CD14-positive monocyte (primary cell): Measurements from ENCODE around the gene UBE2E1. TPM values are rescaled to one million over a fixed set of nuclear protein-coding genes. Genes with fewer than 3 reads are reported as not detected.
"Not testable (repeated sequence)": the region's sequence is repeated elsewhere in the genome, so short reads cannot be mapped to it uniquely, and the experiment has no call there.

Source experiments
- DNase-seq, 3 donors: peaks; one replicate each; pipeline ENCODE4 v3.0.0-alpha.2; 2011 to 2022
- H2AFZ ChIP-seq: 2 replicates; pipeline ENCODE4 v1.6.0; 2012; ENCODE audit warnings: mild to moderate bottlenecking, low read depth, low read length, inconsistent platforms; ENCODE audit not compliant: insufficient read depth, poor library complexity, severe bottlenecking
- H3K27ac ChIP-seq, 2 donors: 1 replicate in 1 of 2; 2 replicates in 1 of 2; pipeline ENCODE4 v1.5.1; 2012 to 2013; ENCODE audit warnings: low read length in 2 of 2, control low read depth in 1 of 2, inconsistent platforms in 1 of 2, low read depth in 1 of 2, mild to moderate bottlenecking in 1 of 2
- H3K27me3 ChIP-seq, 2 donors: one replicate each; pipeline versions ENCODE4 v1.6.0 to v1.6.1; 2011 to 2013; ENCODE audit warnings: low read length in 2 of 2; ENCODE audit not compliant: control insufficient read depth in 2 of 2, insufficient read depth in 2 of 2
- H3K36me3 ChIP-seq, 2 donors: replicated peaks in 1 of 2; 1 replicate in 1 of 2; 2 replicates in 1 of 2; pipeline versions ENCODE4 v1.5.1 to v1.6.1; 2012 to 2013; ENCODE audit warnings: low read length in 2 of 2, control low read depth in 1 of 2, inconsistent platforms in 1 of 2, mild to moderate bottlenecking in 1 of 2; ENCODE audit not compliant: insufficient read depth in 2 of 2, control insufficient read depth in 1 of 2
- H3K4me1 ChIP-seq, 2 donors: 1 replicate in 1 of 2; 2 replicates in 1 of 2; pipeline versions ENCODE4 v1.5.1 to v1.6.1; 2012 to 2013; ENCODE audit warnings: low read length in 2 of 2, control low read depth in 1 of 2, inconsistent platforms in 1 of 2, mild to moderate bottlenecking in 1 of 2, moderate library complexity in 1 of 2; ENCODE audit not compliant: insufficient read depth in 2 of 2, control insufficient read depth in 1 of 2
- H3K4me2 ChIP-seq: replicated peaks from 2 replicates; pipeline ENCODE3; 2012; ENCODE audit warnings: low read length, moderate library complexity, mild to moderate bottlenecking; ENCODE audit not compliant: poor library complexity, severe bottlenecking; ENCODE audit errors: extremely low read depth
- H3K4me3 ChIP-seq, 3 experiments: fragments of 200-600 bp in 1 of 3; sonication (generic) in 1 of 3; replicated peaks in 1 of 3; 1 replicate in 2 of 3; 2 replicates in 1 of 3; pipeline ENCODE4 v1.5.1; 2011 to 2013; ENCODE audit warnings: low read length in 3 of 3, mild to moderate bottlenecking in 3 of 3, control low read depth in 2 of 3, low read depth in 2 of 3, inconsistent platforms in 1 of 3, moderate library complexity in 1 of 3
- H3K79me2 ChIP-seq: 2 replicates; pipeline ENCODE4 v1.6.0; 2012; ENCODE audit warnings: mild to moderate bottlenecking, control low read depth, inconsistent platforms, low read length, moderate library complexity; ENCODE audit not compliant: insufficient read depth
- H3K9ac ChIP-seq: 2 replicates; pipeline ENCODE4 v1.6.0; 2017; ENCODE audit warnings: low read length, mild to moderate bottlenecking; ENCODE audit not compliant: insufficient read depth, poor library complexity, severe bottlenecking
- H3K9me3 ChIP-seq, 2 donors: replicated peaks in 1 of 2; 1 replicate in 1 of 2; 2 replicates in 1 of 2; pipeline versions ENCODE4 v1.5.1 to v1.6.1; 2012 to 2013; ENCODE audit warnings: low read length in 2 of 2, control low read depth in 1 of 2; ENCODE audit not compliant: control insufficient read depth in 1 of 2, insufficient read depth in 1 of 2
- H4K20me1 ChIP-seq: 2 replicates; pipeline ENCODE4 v1.6.0; 2012; ENCODE audit warnings: mild to moderate bottlenecking, low read length, control low read depth, moderate library complexity; ENCODE audit not compliant: insufficient read depth
- H3K27ac Mint-ChIP-seq, 7 donors: one replicate each; pipeline ENCODE4 v1.8.0; 2020; ENCODE audit warnings: mild to moderate bottlenecking in 7 of 7, mixed read lengths in 7 of 7, moderate library complexity in 6 of 7, inconsistent platforms in 2 of 7
- H3K27me3 Mint-ChIP-seq, 3 donors: one replicate each; pipeline ENCODE4 v1.8.0; 2021 to 2022; ENCODE audit warnings: low read depth in 3 of 3, mild to moderate bottlenecking in 3 of 3, mixed read lengths in 3 of 3, moderate library complexity in 3 of 3, inconsistent platforms in 1 of 3
- H3K36me3 Mint-ChIP-seq, 2 donors: one replicate each; pipeline ENCODE4 v1.8.0; 2020; ENCODE audit warnings: mixed read lengths in 2 of 2, inconsistent platforms in 1 of 2, mild to moderate bottlenecking in 1 of 2
- H3K4me1 Mint-ChIP-seq: one replicate; pipeline ENCODE4 v1.8.0; 2020; ENCODE audit warnings: mild to moderate bottlenecking, mixed read lengths
- H3K4me3 Mint-ChIP-seq, 2 donors: one replicate each; pipeline ENCODE4 v1.8.0; 2020; ENCODE audit warnings: mild to moderate bottlenecking in 2 of 2, mixed read lengths in 2 of 2, moderate library complexity in 1 of 2
- H3K9me3 Mint-ChIP-seq, 7 donors: one replicate each; pipeline ENCODE4 v1.8.0; 2020 to 2022; ENCODE audit warnings: mixed read lengths in 7 of 7, mild to moderate bottlenecking in 6 of 7, moderate library complexity in 6 of 7, inconsistent platforms in 2 of 7
- WGBS: methylation state at CpG from one replicate; pipeline ENCODE4 v1.1.5; 2013; ENCODE audit warnings: missing lambda C conversion rate; ENCODE audit not compliant: insufficient coverage; 5-methylcytosine and 5-hydroxymethylcytosine counted together
- intact Hi-C, 2 donors: fragments of 100-400 bp; cut with micrococcal nuclease; formaldehyde crosslinking; loops; one replicate each; pipeline versions ENCODE4 v1.15.0 to v1.15.1; 2023
- polyA plus RNA-seq, 3 donors: library from polyadenylated mRNA; depleted of rRNA in 1 of 3; unstranded in 2 of 3; stranded (reverse) in 1 of 3; fragments of 300-500 nt in 2 of 3; fragments of >200 nt in 1 of 3; fragmentation: Illumina TruSeq in 2 of 3; gene quantifications; 1 replicate in 2 of 3; 2 replicates in 1 of 3; pipeline ENCODE4 v1.2.3, GENCODE V29; 2012 to 2021
- TF ChIP-seq, protein P1 (sequence below): fragments of 200-600 bp; IDR thresholded peaks from one replicate; pipeline ENCODE4 v1.8.0; 2022; ENCODE audit warnings: antibody characterized with exemption, mild to moderate bottlenecking

Gene UBE2E1
- polyA plus RNA-seq, 3 donors, result 31.3 to 60.2 (median 34.6) TPM

DNA sequence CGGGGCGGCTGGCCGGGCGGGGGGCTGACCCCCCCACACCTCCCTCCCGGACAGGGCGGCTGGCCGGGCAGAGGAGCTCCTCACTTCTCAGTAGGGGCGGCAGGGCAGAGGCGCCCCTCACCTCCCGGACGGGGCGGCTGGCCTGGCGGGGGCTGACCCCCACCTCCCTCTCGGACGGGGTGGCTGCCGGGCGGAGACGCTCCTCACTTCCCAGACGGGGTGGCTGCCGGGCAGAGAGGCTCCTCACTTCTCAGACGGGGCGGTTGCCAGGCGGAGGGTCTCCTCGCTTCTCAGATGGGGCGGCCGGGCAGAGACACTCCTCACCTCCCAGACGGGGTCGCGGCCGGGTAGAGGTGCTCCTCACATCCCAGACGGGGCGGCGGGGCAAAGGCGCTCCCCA is 65.6 kb downstream of the UBE2E1 start:
- DNase-seq, H3K27me3 ChIP-seq, H3K36me3 ChIP-seq, H3K9ac ChIP-seq, H3K27me3 Mint-ChIP-seq, H3K4me2 ChIP-seq, H3K4me3 ChIP-seq, H3K4me3 Mint-ChIP-seq, H3K9me3 ChIP-seq, H3K36me3 Mint-ChIP-seq, H3K27ac ChIP-seq, H3K4me1 ChIP-seq, intact Hi-C loops, H3K9me3 Mint-ChIP-seq, H2AFZ ChIP-seq, H3K27ac Mint-ChIP-seq: not testable (repeated sequence)
- H3K4me1 Mint-ChIP-seq, result peaks cover 11% of the 10 kb centered on the region
- WGBS, result no CpG with 5 or more reads among the region's 34 CpGs
- peaks cover 72% of the 10 kb centered on the region for H4K20me1 ChIP-seq
- peaks cover 50% of the 10 kb centered on the region for H3K79me2 ChIP-seq

DNA sequence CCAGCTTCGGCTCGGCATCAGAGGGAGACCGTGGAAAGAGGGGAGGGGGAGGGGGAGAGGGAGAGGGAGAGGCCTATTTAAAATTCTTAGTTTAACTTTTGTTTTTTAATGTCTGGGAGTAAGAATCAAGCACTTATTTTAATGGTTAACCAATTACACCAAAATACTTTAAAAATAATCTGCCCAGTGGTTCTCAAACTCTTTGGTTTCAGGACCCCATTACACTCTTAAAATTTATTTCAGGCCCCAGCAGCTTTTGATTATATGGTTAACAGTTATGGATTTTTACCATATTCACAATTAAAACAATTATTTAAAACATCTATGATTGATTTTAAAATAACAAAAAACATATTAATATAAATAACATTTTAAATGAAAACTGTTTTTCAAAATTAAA is 66.6 kb downstream of the UBE2E1 start:
- H3K9me3 ChIP-seq, result no peaks in the 10 kb centered on the region
- no peaks in the 10 kb centered on the region for H3K27me3 ChIP-seq
- TF ChIP-seq, protein P1, sequence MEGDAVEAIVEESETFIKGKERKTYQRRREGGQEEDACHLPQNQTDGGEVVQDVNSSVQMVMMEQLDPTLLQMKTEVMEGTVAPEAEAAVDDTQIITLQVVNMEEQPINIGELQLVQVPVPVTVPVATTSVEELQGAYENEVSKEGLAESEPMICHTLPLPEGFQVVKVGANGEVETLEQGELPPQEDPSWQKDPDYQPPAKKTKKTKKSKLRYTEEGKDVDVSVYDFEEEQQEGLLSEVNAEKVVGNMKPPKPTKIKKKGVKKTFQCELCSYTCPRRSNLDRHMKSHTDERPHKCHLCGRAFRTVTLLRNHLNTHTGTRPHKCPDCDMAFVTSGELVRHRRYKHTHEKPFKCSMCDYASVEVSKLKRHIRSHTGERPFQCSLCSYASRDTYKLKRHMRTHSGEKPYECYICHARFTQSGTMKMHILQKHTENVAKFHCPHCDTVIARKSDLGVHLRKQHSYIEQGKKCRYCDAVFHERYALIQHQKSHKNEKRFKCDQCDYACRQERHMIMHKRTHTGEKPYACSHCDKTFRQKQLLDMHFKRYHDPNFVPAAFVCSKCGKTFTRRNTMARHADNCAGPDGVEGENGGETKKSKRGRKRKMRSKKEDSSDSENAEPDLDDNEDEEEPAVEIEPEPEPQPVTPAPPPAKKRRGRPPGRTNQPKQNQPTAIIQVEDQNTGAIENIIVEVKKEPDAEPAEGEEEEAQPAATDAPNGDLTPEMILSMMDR, result no peak
- Mint-ChIP-seq H3K27me3 (peaks cover 0 to 4% (median 0%) of the 10 kb centered on the region in 3 donors), H3K36me3 (peaks cover 0 to 2% of the 10 kb centered on the region in 2 donors), H3K4me1 (peaks cover 21% of the 10 kb centered on the region), H3K4me3 (no peak overlapping the region), H3K9me3 (peaks cover 0 to 3% (median 0%) of the 10 kb centered on the region in 7 donors), H3K27ac (no peak overlapping the region)
- peaks cover 49% of the 10 kb centered on the region for H3K79me2 ChIP-seq
- no peak overlapping the region for H3K4me3 ChIP-seq
- no CpG with 5 or more reads among the region's 3 CpGs for WGBS
- no peak for DNase-seq
- peaks cover 73% of the 10 kb centered on the region for H4K20me1 ChIP-seq
- H2AFZ ChIP-seq, result no peak overlapping the region
- H3K4me2 ChIP-seq, result no peak overlapping the region
- intact Hi-C loops, result no loop called here
- H3K4me1 ChIP-seq, result peaks cover 8 to 9% of the 10 kb centered on the region in 2 donors
- H3K9ac ChIP-seq, result no peak overlapping the region
- H3K27ac ChIP-seq, result no peak overlapping the region
- H3K36me3 ChIP-seq, result no peaks in the 10 kb centered on the region
